ENCODE results near the gene SH3BP5.
A peak's percentile ranks its signal among the peaks of the same experiment; 100 is the strongest.

Gene SH3BP5

DNA sequence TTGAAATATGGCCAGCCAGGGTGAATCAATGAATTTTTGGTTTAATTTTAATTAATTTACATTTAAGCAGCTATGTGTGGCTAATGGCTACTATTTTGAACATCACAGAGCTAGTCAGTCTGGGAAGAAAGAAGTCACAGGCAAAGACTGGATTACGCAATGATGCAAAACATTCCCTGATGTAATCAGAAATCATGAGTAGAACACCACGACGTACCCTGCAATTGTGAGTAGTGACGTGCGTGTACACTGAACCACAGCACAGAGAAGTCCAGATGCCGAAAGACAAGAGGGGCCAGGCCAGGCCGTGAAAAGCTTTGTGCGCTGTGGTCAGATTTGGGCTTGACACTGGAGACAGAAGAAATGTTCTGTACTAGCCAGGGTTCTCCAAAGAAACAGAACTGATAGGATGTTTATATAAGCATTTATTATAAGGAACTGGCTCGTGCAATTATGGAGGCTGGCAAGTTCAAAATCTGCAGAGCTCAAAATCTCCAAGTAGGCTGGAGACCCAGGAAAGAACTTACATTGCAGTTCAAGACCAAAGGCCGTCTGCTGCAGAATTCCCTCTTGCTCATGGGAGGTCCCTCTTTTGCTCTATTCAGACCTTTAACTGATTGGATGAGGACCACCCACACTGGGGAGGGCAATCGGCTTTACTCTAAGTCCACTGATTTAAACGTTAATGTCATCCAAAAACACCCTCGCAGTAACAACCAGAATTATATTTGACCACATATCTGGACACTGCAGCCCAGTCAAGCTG is 44.6 kb downstream of the SH3BP5 start:
- Mint-ChIP-seq H3K9me3 (ENCODE audit: low read depth) (no peaks in the 10 kb centered on the region), H3K27me3 (no peaks in the 10 kb centered on the region), H3K36me3 (peaks cover 5% of the 10 kb centered on the region), H3K4me1 (ENCODE audit: low read depth) (peaks cover 51% of the 10 kb centered on the region), H3K27ac (no peak overlapping the region), H3K4me3 (no peak overlapping the region)

DNA sequence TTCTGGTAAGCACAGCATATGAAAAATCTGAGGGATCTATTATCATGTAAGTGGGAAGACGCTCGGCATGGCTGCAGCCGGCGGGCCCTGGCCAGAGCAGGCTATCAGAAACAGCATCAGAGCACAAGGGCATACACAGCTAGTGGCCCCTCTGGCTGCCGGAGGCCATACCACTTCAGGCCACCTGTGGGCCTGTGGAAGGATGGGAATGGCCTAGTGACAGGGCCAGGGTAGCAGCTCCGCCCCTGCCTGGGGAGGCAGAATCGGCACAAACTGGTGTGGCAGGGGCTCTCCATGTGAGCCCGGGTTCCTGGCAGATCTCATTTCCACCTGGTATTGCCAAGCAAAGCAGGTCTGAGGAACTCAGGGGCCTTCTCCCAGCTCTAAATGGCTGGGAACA is 46.4 kb downstream of the SH3BP5 start:
- H3K4me3 Mint-ChIP-seq: no peak overlapping the region
- no peak overlapping the region for H3K27ac Mint-ChIP-seq
- peaks cover 36% of the 10 kb centered on the region for H3K4me1 Mint-ChIP-seq (ENCODE audit: low read depth)
- H3K27me3 Mint-ChIP-seq: no peaks in the 10 kb centered on the region
- H3K36me3 Mint-ChIP-seq: peaks cover 7% of the 10 kb centered on the region
- H3K9me3 Mint-ChIP-seq (ENCODE audit: low read depth): no peaks in the 10 kb centered on the region

DNA sequence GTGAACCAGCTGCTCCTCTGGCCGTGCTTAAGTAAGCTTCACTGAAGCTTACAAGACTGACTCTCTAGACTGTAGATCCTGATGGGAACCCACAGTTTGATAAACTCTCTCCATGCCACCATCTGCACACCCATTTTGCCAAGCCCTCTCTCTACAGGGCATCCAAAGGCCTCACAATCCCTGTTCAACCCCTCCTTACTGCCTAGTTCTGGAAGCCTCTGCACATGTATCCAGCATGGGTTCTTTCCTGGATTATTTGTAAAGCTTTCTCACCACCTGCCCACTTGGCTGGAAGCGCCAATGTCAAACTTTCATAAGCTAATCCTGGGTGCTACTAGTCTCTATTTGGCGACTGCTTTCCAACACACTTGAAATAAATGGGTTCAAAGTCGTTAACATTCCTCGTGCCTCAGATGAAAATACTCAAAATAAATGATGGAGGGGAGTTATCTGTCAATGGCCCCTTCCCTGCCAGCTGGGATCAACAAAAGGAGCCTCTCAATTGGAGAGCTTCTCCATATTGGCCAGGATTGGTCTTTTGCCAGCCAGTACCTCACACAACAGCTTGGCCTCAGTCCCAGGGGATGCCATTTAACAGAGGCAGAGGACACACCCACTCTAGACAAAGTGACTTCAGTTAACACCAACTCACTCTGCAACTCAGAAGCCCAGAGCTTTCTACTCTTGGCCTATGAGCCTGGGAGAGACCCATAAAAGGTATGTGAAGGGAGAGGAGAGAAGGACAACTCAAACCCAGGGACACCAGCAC is 48.1 kb downstream of the SH3BP5 start:
- Mint-ChIP-seq H3K27ac (no peak overlapping the region), H3K4me3 (no peak overlapping the region), H3K27me3 (no peaks in the 10 kb centered on the region), H3K4me1 (ENCODE audit: low read depth) (peaks cover 31% of the 10 kb centered on the region), H3K9me3 (ENCODE audit: low read depth) (no peaks in the 10 kb centered on the region), H3K36me3 (peaks cover 5% of the 10 kb centered on the region)

DNA sequence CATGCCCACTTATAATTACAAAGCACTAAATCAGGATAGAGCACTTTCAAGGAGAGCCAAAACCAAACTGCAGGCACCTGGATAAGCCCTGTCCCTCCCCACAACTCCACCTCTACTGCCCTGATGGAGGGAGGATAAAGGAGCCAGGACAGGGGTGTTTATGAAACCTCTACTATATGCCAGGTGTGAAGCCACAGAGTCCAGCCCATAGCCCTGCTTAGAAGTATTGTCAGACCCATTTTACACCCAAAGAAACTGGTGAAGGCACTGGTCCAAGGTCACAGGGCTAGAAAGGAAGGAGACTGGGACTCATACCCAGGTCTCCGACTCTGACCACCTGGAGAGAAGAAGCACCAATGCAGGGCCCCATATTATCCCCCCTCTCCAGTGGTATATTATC is 48.7 kb downstream of the SH3BP5 start:
- Mint-ChIP-seq H3K27ac (no peak overlapping the region), H3K4me1 (ENCODE audit: low read depth) (peaks cover 31% of the 10 kb centered on the region), H3K36me3 (peaks cover 5% of the 10 kb centered on the region), H3K4me3 (no peak overlapping the region), H3K9me3 (ENCODE audit: low read depth) (no peaks in the 10 kb centered on the region), H3K27me3 (no peaks in the 10 kb centered on the region)

DNA sequence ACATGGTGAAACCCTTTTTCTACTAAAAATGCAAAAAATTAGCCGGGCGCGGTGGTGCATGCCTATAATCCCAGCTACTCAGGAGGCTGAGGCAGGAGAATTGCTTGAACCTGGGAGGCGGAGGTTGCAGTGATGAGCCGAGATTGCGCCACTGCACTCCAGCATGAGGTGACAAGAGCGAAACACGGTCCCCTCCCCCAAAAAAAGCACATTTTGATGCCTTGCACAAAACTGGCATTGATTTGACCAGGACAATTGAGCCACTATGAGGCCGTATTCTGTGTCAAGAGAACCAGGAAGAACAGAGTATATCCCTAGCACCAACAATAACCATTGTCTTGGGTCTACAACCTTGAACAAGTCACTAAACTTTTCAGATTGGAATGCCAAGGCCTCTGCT is 50.6 kb downstream of the SH3BP5 start:
- Mint-ChIP-seq H3K27me3 (no peaks in the 10 kb centered on the region), H3K4me1 (ENCODE audit: low read depth) (peaks cover 34% of the 10 kb centered on the region), H3K36me3 (peaks cover 5% of the 10 kb centered on the region), H3K4me3 (no peak overlapping the region), H3K9me3 (ENCODE audit: low read depth) (no peaks in the 10 kb centered on the region), H3K27ac (no peak overlapping the region)

DNA sequence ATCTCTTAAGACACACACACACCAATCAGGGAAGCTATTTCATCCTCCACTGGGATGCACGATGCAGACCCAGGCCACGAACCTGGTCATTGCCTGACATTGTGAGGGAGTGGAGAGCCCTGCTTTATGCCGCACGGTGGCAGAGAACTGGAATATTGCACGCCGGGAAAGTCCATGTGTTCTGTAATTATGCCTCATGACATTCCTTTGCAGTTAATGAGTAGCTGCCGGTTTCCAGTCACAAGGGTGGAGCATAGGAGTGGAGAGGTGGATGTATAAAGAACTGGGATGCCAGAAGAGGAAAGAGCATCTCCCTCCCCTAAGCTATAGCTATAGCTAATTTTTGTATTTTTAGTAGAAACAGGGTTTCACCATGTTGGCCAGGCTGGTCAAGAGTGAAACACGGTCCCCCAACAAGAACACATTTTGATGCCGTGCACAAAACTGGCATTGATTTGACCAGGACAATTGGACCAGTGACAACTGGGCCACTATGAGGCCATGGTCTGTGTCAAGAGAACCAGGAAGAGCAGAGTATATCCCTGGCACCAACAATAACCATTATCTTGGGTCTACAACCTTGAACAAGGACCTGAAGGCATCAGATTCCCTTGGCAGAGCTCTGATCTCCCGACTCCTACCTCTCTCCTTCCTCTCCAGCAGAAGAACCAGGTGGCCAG is 51.4 kb downstream of the SH3BP5 start:
- Mint-ChIP-seq H3K27ac (peak overlapping the region; percentile 52), H3K36me3 (peaks cover 5% of the 10 kb centered on the region), H3K4me1 (ENCODE audit: low read depth) (peaks cover 39% of the 10 kb centered on the region), H3K4me3 (no peak overlapping the region), H3K9me3 (ENCODE audit: low read depth) (no peaks in the 10 kb centered on the region), H3K27me3 (no peaks in the 10 kb centered on the region)

DNA sequence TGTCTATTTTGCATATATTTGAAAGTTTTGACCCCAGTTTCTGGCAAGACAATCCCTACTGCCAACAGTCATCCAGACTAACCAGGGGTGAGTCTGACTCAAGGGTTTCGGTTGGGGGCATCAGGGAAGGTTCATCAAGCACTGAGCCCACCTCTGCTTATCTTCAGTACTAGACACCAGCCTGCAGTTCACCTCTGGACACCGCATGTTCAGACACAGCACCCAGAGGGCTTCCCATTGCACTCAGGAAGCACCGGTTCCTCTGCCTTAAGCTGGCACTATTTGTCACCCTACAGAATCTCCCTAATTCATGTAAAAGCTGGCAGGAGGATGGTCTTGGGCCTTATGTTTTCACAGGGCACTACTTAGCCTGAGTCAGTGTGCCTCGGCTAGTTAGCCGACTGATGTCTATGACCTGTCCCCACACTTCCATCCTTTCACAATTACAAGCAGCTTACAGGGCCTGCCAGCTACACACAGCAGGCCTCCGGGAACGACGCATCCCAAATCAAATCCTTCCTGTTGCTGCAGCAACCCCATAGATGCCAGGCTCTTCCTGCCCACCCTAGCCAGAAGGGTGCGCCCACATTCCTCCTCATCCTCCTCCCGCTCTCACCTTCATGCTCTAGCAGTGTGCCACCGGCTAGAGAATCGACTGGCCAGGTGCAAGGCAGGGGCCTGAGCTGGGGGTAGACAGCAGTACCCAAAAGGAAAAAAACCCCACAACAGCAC is 52.5 kb downstream of the SH3BP5 start:
- Mint-ChIP-seq H3K27ac (no peak overlapping the region), H3K27me3 (no peaks in the 10 kb centered on the region), H3K36me3 (peaks cover 2% of the 10 kb centered on the region), H3K4me3 (no peak overlapping the region), H3K9me3 (ENCODE audit: low read depth) (no peaks in the 10 kb centered on the region), H3K4me1 (ENCODE audit: low read depth) (peaks cover 47% of the 10 kb centered on the region)

DNA sequence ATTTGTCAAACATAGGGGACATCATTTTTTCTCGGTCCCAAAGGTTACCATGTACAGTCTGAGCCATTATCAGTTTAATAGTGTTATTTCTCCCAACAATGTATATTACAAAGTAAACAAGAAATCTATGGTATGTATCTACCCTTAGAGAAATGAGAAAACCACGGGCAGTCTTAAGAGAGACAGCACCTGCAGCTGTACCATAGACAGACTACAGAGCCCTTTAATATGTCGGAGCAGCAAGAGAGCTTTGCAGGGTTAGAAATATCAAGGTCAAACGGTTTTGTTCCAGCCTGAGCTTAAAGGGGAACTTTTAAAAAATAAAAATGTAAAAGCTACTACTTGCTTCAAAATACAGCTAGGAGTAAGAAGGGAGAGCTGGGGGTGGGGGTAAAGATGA is 53.2 kb downstream of the SH3BP5 start:
- Mint-ChIP-seq H3K4me1 (ENCODE audit: low read depth) (peaks cover 47% of the 10 kb centered on the region), H3K27ac (no peak overlapping the region), H3K27me3 (no peaks in the 10 kb centered on the region), H3K36me3 (peaks cover 2% of the 10 kb centered on the region), H3K9me3 (ENCODE audit: low read depth) (no peaks in the 10 kb centered on the region), H3K4me3 (no peak overlapping the region)

DNA sequence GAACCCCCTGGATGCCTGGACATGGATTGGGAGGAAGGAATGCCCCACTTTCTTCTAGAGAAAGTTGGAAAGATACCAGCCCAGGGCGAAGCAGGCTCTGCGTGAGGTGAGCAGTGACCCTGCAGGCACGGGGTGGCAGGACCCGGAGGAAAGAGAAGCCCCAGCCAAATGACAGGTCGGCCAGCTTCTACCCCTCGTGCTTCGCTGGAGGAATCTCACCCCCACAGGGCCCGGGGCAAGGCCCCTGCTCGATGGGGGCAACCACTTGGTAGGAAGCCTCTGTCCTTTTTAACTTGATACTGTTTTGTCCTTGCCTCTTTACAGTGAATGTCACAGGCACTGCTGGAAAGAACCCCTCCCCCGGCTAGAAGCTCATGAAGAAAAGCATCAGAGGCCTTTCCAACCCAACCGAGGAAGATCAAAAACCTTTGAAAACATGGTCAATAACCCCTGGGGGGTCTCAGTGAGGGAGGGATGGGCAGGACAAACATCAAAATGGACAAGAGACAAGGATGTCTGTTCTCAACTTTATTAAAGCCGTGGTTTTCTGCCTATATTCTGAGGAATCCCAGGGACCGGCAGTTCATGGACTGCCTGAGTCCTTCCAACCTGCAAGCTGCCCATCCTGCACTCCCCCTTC is 54.4 kb downstream of the SH3BP5 start:
- Mint-ChIP-seq H3K36me3 (peaks cover 2% of the 10 kb centered on the region), H3K27me3 (no peaks in the 10 kb centered on the region), H3K4me3 (no peak overlapping the region), H3K9me3 (ENCODE audit: low read depth) (no peaks in the 10 kb centered on the region), H3K4me1 (ENCODE audit: low read depth) (peaks cover 48% of the 10 kb centered on the region), H3K27ac (no peak overlapping the region)

DNA sequence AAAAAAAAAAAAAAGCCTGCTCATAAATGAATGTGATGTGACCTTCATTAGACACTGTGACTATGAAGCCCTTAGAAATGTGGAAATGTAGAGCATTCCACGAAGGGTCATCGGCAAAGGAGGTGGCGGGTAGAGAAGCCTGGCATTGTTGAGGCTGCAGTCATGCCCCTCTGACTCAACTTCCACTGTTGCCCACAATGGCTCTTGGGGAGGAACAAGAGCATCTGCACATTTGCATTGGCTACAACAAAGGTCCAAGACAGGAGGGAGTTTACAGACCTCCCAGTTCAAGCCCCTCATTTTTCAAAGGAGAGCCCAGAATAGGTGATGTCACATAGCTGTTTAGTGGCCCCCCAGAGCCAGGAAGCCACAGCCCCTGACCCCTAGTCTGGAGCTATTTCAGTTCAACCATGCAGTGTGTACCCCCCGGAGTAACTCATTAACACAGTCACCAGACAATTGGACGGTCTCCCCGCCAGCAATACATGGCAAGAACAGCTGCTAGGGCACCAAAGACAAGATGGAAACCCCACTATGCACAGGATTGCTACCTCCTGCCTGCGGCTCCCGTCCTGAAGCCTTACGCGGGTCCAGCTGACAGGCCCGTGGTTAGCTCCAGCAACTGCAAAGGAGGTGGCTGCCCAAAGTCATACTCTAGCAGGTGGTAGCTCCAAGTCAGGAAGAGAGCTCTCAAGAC is 56.2 kb downstream of the SH3BP5 start:
- peaks cover 61% of the 10 kb centered on the region for H3K4me1 Mint-ChIP-seq (ENCODE audit: low read depth)
- peak overlapping the region; percentile 5 for H3K27ac Mint-ChIP-seq
- no peaks in the 10 kb centered on the region for H3K36me3 Mint-ChIP-seq
- H3K27me3 Mint-ChIP-seq: no peaks in the 10 kb centered on the region
- no peak overlapping the region for H3K4me3 Mint-ChIP-seq
- H3K9me3 Mint-ChIP-seq (ENCODE audit: low read depth): no peaks in the 10 kb centered on the region

DNA sequence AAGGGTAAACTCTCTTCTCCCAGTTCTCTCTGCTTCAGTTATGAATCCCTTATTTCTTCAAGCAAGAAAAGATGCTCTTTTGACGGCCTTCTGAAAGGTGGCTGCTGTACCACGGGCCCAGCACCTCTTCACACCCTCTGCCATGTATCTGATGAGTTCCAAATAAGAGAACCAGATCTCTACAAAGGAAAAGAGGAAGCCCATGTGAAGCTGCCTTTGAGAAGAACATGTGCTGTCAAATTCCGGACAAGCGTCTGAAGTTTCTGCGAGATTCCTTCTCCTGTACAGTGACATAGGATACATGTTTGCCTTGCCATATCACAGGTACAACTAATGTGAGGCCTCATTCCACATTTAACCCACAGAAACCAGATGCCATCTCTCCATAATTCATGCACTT is 59.2 kb downstream of the SH3BP5 start:
- Mint-ChIP-seq H3K27me3 (no peaks in the 10 kb centered on the region), H3K4me3 (no peak overlapping the region), H3K27ac (peak overlapping the region; percentile 55), H3K9me3 (ENCODE audit: low read depth) (no peaks in the 10 kb centered on the region), H3K36me3 (no peaks in the 10 kb centered on the region), H3K4me1 (ENCODE audit: low read depth) (peaks cover 68% of the 10 kb centered on the region)

DNA sequence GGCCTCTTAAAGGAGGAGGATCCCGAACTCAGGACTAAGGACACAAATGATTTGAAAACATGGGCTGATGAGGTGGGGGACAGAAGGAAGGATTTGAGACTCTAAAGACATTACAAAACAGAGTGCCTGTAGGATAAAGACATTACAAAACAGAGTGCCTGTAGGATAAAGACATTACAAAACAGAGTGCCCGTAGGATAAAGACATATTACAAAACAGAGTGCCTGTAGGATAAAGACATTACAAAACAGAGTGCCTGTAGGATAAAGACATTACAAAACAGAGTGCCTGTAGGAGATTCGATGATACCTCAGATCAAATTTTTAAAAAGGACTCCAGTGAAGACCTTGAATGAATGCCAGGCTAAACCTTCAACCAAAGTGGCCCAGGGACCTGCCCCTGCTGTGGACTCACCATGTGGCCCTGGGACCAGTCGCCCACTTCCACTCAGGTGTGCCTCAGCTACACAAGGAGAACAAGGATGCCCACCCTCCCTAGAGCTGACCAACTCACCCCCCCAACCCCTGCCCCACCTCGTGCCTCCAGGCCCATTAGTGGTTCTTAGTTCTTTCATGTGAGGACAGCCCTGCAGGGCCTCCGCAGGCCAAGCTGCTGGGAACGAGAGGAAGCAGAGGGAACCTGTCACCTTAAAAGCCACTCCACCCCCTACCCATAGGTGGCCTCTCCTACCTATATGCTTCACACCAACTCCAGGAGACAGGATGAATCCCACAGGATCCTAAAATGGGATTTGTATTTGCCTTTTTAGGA is 59.8 kb downstream of the SH3BP5 start:
- Mint-ChIP-seq H3K4me1 (ENCODE audit: low read depth) (peaks cover 70% of the 10 kb centered on the region), H3K9me3 (ENCODE audit: low read depth) (no peaks in the 10 kb centered on the region), H3K36me3 (no peaks in the 10 kb centered on the region), H3K4me3 (no peak overlapping the region), H3K27me3 (no peaks in the 10 kb centered on the region), H3K27ac (peak overlapping the region; percentile 88)

DNA sequence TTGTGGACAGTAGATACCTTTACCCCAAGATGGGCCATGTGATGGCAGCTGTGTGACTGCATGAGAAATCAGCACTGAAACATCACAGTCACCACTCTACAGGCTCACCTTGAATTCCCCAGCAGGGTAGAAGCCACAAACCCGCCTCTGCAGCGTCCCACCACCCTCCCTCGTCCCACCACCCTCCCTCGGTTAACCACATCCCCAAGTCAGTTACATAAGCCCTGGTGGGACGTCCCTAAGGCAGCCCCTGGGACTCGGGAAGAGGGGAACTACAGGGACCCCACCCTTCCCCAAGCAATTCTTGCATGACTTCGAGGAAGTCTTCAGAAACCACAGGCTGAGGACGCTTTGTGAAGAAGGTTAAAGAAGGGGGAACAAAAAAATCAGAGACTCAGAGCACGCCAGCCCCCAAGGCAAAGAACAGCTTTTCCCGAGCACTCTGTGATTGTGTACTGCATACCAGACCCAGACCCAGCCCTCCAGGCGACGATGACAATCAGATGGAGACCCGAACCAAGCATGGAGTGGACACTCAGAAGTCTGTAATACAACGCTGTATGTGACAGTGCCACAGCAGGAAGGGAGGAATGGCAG is 60.5 kb downstream of the SH3BP5 start:
- H3K9me3 Mint-ChIP-seq (ENCODE audit: low read depth): no peaks in the 10 kb centered on the region
- H3K27me3 Mint-ChIP-seq: no peaks in the 10 kb centered on the region
- no peaks in the 10 kb centered on the region for H3K36me3 Mint-ChIP-seq
- peak overlapping the region; percentile 75 for H3K4me3 Mint-ChIP-seq
- H3K27ac Mint-ChIP-seq: peak overlapping the region; percentile 88
- peaks cover 68% of the 10 kb centered on the region for H3K4me1 Mint-ChIP-seq (ENCODE audit: low read depth)

Data from activated naive CD8-positive, alpha-beta T cell (primary cell).